LNCaP clone FGC (cell line): ENCODE results near the gene STAB2.

Source experiments
- DNase-seq: peaks from one replicate; pipeline ENCODE4 v3.0.0-alpha.2; 2011; ENCODE audit warnings: low read depth
- H3K4me3 ChIP-seq: 2 replicates; pipeline ENCODE4 v1.5.1; 2011; ENCODE audit warnings: mild to moderate bottlenecking, low read depth, low read length, control low read depth
- TF ChIP-seq, protein P1 (sequence below): IDR thresholded peaks from 2 replicates; pipeline ENCODE4 v1.5.1; 2012; ENCODE audit warnings: mild to moderate bottlenecking; ENCODE audit not compliant: control insufficient read depth, insufficient read depth; ENCODE audit errors: extremely low read depth

STAB2 gene

DNA sequence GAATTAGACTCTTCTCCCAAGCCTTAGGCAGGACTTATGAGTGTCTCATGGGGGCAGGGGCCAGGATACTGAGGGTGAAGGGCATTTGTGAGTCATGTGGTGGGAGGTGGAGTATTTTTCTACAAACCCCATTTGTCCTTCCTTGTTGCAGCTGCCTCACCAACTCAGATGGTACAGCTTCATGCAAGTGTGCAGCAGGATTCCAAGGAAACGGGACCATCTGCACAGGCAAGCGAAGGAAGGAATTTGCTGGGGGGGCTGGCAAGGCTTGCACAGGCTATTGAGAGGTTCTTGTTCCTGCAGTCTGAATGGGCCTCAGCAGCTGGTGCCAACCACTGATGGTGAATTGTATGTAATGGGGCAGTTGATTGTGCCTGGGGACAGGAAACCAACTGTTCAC, 125.1 kb downstream of the STAB2 start:
- no peak for DNase-seq
- TF ChIP-seq, protein P1, sequence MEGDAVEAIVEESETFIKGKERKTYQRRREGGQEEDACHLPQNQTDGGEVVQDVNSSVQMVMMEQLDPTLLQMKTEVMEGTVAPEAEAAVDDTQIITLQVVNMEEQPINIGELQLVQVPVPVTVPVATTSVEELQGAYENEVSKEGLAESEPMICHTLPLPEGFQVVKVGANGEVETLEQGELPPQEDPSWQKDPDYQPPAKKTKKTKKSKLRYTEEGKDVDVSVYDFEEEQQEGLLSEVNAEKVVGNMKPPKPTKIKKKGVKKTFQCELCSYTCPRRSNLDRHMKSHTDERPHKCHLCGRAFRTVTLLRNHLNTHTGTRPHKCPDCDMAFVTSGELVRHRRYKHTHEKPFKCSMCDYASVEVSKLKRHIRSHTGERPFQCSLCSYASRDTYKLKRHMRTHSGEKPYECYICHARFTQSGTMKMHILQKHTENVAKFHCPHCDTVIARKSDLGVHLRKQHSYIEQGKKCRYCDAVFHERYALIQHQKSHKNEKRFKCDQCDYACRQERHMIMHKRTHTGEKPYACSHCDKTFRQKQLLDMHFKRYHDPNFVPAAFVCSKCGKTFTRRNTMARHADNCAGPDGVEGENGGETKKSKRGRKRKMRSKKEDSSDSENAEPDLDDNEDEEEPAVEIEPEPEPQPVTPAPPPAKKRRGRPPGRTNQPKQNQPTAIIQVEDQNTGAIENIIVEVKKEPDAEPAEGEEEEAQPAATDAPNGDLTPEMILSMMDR = no peak
- H3K4me3 ChIP-seq = no peak overlapping the region

GRCh38 chr12:103715494-103715893, 128.4 kb downstream of the STAB2 start:
- TF ChIP-seq, protein P1 = no peak
- no peak for DNase-seq
- H3K4me3 ChIP-seq = no peak overlapping the region

GRCh38 chr12:103716517-103717196, 129.6 kb downstream of the STAB2 start:
- DNase-seq = no peak

DNA sequence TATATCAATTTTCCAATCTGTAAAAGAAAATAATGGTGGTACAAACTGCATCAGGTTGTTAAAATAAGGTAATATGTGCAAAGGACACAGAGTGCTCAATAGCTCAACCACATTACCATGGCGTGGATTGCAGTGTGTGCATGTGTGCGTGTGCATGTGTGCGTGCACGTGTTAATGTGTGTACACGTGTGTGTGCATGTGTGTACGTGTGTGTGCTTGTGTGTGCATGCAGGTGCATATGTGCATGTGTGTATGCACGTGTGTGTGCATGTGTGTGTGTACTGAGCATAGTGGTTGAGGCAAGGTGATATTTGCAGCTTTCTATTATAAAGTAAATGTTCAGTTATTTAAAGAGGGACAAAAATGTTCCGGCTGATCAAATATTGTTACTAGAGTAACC, 138.3 kb downstream of the STAB2 start:
- no peak for DNase-seq
- TF ChIP-seq, protein P1 = no peak
- no peak overlapping the region for H3K4me3 ChIP-seq

More at GRCh38 chr12:103716517-103717196, 129.6 kb downstream of the STAB2 start:
- TF ChIP-seq, protein P1 = no peak
- no peak overlapping the region for H3K4me3 ChIP-seq

DNA sequence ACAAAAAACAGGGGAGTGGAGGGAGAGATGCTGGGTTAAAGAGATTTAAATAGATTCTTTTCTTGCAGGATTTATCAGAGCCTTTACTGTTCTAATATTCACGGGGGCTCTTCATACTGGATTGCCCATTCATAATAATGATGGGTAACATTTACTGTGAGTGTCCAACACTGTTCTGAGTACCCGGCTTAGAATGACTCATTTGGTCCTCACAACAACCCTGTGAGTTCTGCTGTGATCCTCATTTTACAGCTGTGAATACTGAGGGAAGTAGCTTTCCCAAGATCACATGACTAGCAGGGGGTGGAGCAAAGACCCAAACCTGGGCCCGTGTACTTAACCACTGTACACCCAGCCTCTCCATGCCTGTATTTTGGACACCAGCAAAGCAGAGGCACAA, 140.6 kb downstream of the STAB2 start:
- TF ChIP-seq, protein P1 = no peak
- no peak for DNase-seq
- H3K4me3 ChIP-seq = no peak overlapping the region

GRCh38 chr12:103728323-103728722, 141.2 kb downstream of the STAB2 start:
- no peak overlapping the region for H3K4me3 ChIP-seq
- TF ChIP-seq, protein P1 = no peak
- DNase-seq = no peak

- no peak for DNase-seq
- TF ChIP-seq, protein P1 = no peak
- no peak overlapping the region for H3K4me3 ChIP-seq
Measured at GRCh38 chr12:103729499-103729898, 142.4 kb downstream of the STAB2 start.
